GM12892 (cell line): ENCODE results near the gene STAB1.

Experiments
- POLR2A ChIP-seq: IDR thresholded peaks from 2 replicates; pipeline ENCODE4 v1.6.1; 2011; ENCODE audit warnings: low read depth, low read length, control low read depth
- POLR2AphosphoS5 ChIP-seq: IDR thresholded peaks from 2 replicates; pipeline ENCODE4 v1.6.1; 2011; ENCODE audit warnings: low read depth, low read length, control low read depth

DNA sequence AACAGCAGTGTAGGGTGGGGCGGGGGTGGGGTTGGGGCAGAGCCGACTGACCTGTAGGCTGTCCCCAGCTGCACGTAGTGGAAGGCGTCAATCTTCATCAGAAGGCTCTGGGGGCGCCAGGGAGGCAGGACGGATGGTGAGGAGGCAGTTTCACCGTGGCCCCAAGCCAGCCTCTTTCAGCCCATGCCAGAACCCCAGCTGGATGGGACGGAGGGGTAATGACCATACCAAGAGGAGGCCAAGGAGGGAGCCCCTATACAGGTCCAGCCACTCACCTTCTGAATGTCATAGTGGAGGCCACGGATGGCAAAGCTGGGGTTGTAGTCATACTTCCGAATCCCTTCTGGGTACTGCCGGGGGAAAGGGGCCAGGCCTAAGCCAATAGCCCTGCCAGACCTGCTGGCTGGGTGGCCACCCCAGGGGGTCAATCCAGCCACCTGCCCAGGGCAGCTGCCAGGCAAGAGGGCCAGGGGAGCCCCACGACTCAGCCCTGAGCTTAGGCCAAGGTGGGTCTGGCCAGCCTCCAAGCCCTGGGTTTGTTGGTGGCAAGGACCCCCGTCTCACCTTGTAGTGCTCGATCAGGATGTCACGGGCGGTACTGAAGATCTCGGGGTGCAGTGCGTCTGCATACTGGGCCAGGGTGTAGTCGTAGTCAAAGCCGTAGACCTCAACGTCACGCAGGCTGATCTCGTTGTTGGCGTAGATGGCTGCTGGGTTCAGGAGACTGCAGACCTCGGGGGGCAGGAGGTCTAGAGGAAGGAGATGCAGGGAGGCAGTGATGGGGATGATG lies 33.6 kb downstream of the STAB1 start:
- TF ChIP-seq POLR2AphosphoS5 (no peak), POLR2A (no peak)
